K562 (cell line): ENCODE data around the gene SCAPER. TPM values are rescaled to one million over a fixed set of nuclear protein-coding genes. Genes with fewer than 3 reads are reported as not detected.
A peak's percentile ranks its signal among the peaks of the same experiment; 100 is the strongest.

ENCODE experiments used
- ATAC-seq: fragments of 200-7000 bp; cut with Tn5 transposase; 3 replicates; pipeline ENCODE4 v1.9.1; 2020; ENCODE audit warnings: moderate library complexity
- BruUV-seq: library from RNA; stranded (reverse); fragments of 400-500 nt; replicated peaks from 2 replicates; lab custom pipeline; 2021; lab: Mats Ljungman, UMichigan
- CTCF ChIA-PET: fragments of 300-600 bp; formaldehyde crosslinking; extraction: SDS; loops from one replicate; lab custom pipeline; 2021; ENCODE audit warnings: low intra/inter-chr PET ratio; lab: Yijun Ruan, JAX
- POLR2A ChIA-PET: fragments of 300-600, 350-650 bp; sonication (Branson Sonifier 250); formaldehyde crosslinking; extraction: SDS; loops from one replicate; lab custom pipeline; 2021; ENCODE audit warnings: antibody characterized with exemption, inconsistent platforms; lab: Yijun Ruan, JAX
- DNase-seq, 4 experiments: peaks; one replicate each; pipeline versions ENCODE4 v3.0.0 to v3.0.0-alpha.2; 2011 to 2018; ENCODE audit warnings: low spot score in 3 of 4, mixed read lengths in 3 of 4; ENCODE audit errors: extremely low read depth in 1 of 4
- FAIRE-seq: peaks from 2 replicates; lab custom pipeline; 2011; peaks lifted over from hg19 to GRCh38; lab: Jason Lieb, UNC
- H2AFZ ChIP-seq: 2 replicates; pipeline ENCODE4 v1.6.0; 2011; ENCODE audit warnings: low read depth, low read length, control low read depth, inconsistent platforms
- H3K27ac ChIP-seq: fragments of 200-600 bp; 3 replicates; pipeline ENCODE4 v1.8.0; 2011; ENCODE audit warnings: low read depth, mild to moderate bottlenecking, control low read depth, inconsistent platforms, low read length, moderate library complexity, mixed read lengths; ENCODE audit errors: extremely low read depth
- H3K27me3 ChIP-seq, 2 experiments: fragments of 300-600 bp in 1 of 2; 2 replicates in 1 of 2; 3 replicates in 1 of 2; pipeline versions ENCODE4 v1.6.0 to v1.8.0; 2011; ENCODE audit warnings: inconsistent platforms in 2 of 2, low read length in 2 of 2, mild to moderate bottlenecking in 1 of 2, mixed read lengths in 1 of 2, moderate library complexity in 1 of 2; ENCODE audit not compliant: control insufficient read depth in 2 of 2, insufficient read depth in 2 of 2
- H3K36me3 ChIP-seq: fragments of 300-600 bp; 3 replicates; pipeline ENCODE4 v1.8.0; 2011; ENCODE audit warnings: mild to moderate bottlenecking, low read length, inconsistent platforms; ENCODE audit not compliant: control insufficient read depth, insufficient read depth
- H3K4me1 ChIP-seq, 2 experiments: fragments of 200-600 bp in 1 of 2; replicated peaks in 1 of 2; 2 replicates in 1 of 2; 3 replicates in 1 of 2; pipeline versions ENCODE4 v1.5.1 to v1.8.0; 2011; ENCODE audit warnings: inconsistent platforms in 2 of 2, low read length in 2 of 2, mild to moderate bottlenecking in 1 of 2, mixed read lengths in 1 of 2, moderate library complexity in 1 of 2; ENCODE audit not compliant: control insufficient read depth in 2 of 2, insufficient read depth in 2 of 2
- H3K4me2 ChIP-seq: 2 replicates; pipeline ENCODE4 v1.6.1; 2011; ENCODE audit warnings: low read length, control low read depth, inconsistent platforms, mixed read lengths; ENCODE audit not compliant: insufficient read depth
- H3K4me3 ChIP-seq: fragments of 200-600 bp; sonication (generic), shearing (Covaris generic); 2 replicates; pipeline ENCODE4 v1.5.1; 2016; ENCODE audit warnings: control low read depth, inconsistent platforms
- H3K79me2 ChIP-seq: fragments of 200-600 bp; 3 replicates; pipeline ENCODE4 v1.8.0; 2011; ENCODE audit warnings: low read length, inconsistent platforms; ENCODE audit not compliant: control insufficient read depth, insufficient read depth
- H3K9ac ChIP-seq, 2 experiments: 2 replicates each; pipeline versions ENCODE4 v1.6.0 to v1.6.1; 2011; ENCODE audit warnings: low read depth in 2 of 2, low read length in 2 of 2, control low read depth in 1 of 2, inconsistent platforms in 1 of 2, mild to moderate bottlenecking in 1 of 2, mixed read lengths in 1 of 2; ENCODE audit not compliant: insufficient read depth in 1 of 2
- H3K9me1 ChIP-seq: one replicate; pipeline ENCODE4 v1.6.0; 2011; ENCODE audit warnings: inconsistent platforms, mild to moderate bottlenecking, low read length, moderate library complexity; ENCODE audit not compliant: control insufficient read depth, insufficient read depth
- H3K9me3 ChIP-seq: replicated peaks from 2 replicates; pipeline ENCODE4 v1.5.1; 2011; ENCODE audit warnings: low read depth, low read length, inconsistent platforms; ENCODE audit not compliant: control insufficient read depth, insufficient read depth
- H4K20me1 ChIP-seq: replicated peaks from 2 replicates; pipeline ENCODE4 v1.6.1; 2011; ENCODE audit warnings: low read length, inconsistent platforms, mixed read lengths; ENCODE audit not compliant: control insufficient read depth, insufficient read depth
- CTBP1 ChIP-seq: fragments of 450-650 bp; IDR thresholded peaks from 2 replicates; pipeline ENCODE4 v1.6.1; 2016; ENCODE audit warnings: borderline replicate concordance
- DIDO1 ChIP-seq: fragments of 450-650 bp; IDR thresholded peaks from 2 replicates; pipeline ENCODE4 v1.6.1; 2016; ENCODE audit warnings: low read depth, missing biosample characterization, missing genetic modification characterization
- ELK3 ChIP-seq: fragments of 450-650 bp; formaldehyde crosslinking; IDR thresholded peaks from 2 replicates; pipeline ENCODE4 v1.4.0; 2020; ENCODE audit warnings: mild to moderate bottlenecking
- ETS1 ChIP-seq: conservative IDR thresholded peaks from 2 replicates; pipeline ENCODE4 v1.6.1; 2011; ENCODE audit warnings: low read depth, mild to moderate bottlenecking, low read length; ENCODE audit not compliant: control insufficient read depth
- MAFF ChIP-seq: IDR thresholded peaks from 2 replicates; pipeline ENCODE4 v1.6.1; 2012; ENCODE audit warnings: low read length, improper control_type of control experiment
- MEIS2 ChIP-seq: fragments of 450-650 bp; IDR thresholded peaks from 2 replicates; pipeline ENCODE4 v1.6.1; 2014; ENCODE audit warnings: mild to moderate bottlenecking; ENCODE audit not compliant: partially characterized antibody
- PBX2 ChIP-seq, 2 experiments: IDR thresholded peaks in 1 of 2; conservative IDR thresholded peaks in 1 of 2; 2 replicates each; pipeline ENCODE4 v1.6.1; 2016; ENCODE audit warnings: low read depth in 2 of 2, mild to moderate bottlenecking in 1 of 2, missing compliant biosample characterization in 1 of 2, missing genetic modification characterization in 1 of 2, moderate library complexity in 1 of 2
- PHF8 ChIP-seq: fragments of 200-600 bp; sonication (generic); IDR thresholded peaks from 2 replicates; pipeline ENCODE4 v1.6.1; 2012; ENCODE audit warnings: mixed run types, mild to moderate bottlenecking, inconsistent platforms, low read length, moderate library complexity, borderline replicate concordance
- PML ChIP-seq: IDR thresholded peaks from 2 replicates; pipeline ENCODE4 v1.6.1; 2012; ENCODE audit warnings: low read length, inconsistent platforms
- POLR2A ChIP-seq: fragments of 450-650 bp; conservative IDR thresholded peaks from 2 replicates; pipeline ENCODE4 v1.6.1; 2016
- ZNF518B ChIP-seq: fragments of 250-450 bp; sonication (Bioruptor Pico); IDR thresholded peaks from 2 replicates; pipeline ENCODE4 v1.5.0; 2021; ENCODE audit warnings: mild to moderate bottlenecking, moderate library complexity
- ZNF77 ChIP-seq: fragments of 250-450 bp; sonication (Bioruptor Pico); IDR thresholded peaks from 2 replicates; pipeline ENCODE4 v1.5.0; 2020
- WGBS: fragments of 100-300 bp; shearing (Covaris generic); methylation state at CpG from one replicate; pipeline ENCODE4 v1.1.6; 2016; ENCODE audit warnings: low coverage, mixed read lengths; ENCODE audit not compliant: insufficient coverage; ENCODE audit errors: missing lambda C conversion rate; 5-methylcytosine and 5-hydroxymethylcytosine counted together
- in situ Hi-C: fragments of 300-500 bp; cut with MboI; formaldehyde crosslinking; loops from 4 replicates; pipeline ENCODE4 v1.15.0; 2018; ENCODE audit warnings: inconsistent platforms, mixed read lengths
- intact Hi-C: fragments of 100-400 bp; cut with micrococcal nuclease; formaldehyde crosslinking; loops from 2 replicates; pipeline ENCODE4 v1.14.2; 2022
- polyA plus RNA-seq, 8 experiments: library from polyadenylated mRNA; depleted of rRNA in 4 of 8; stranded (reverse) in 5 of 8; unstranded in 3 of 8; fragments of >200 nt; fragmentation: Nextera tagmentation in 2 of 8; fragmentation: Illumina TruSeq in 1 of 8; extraction: Ambion mirVana in 2 of 8; extraction: Trizol in 1 of 8; gene quantifications; 2 replicates each; pipeline versions ENCODE4 v1.2.1 to v1.2.3, GENCODE V29; 2011 to 2014; ENCODE audit warnings: inconsistent platforms in 1 of 8, missing spikeins in 1 of 8
- total RNA-seq, 7 experiments: library from RNA; depleted of rRNA in 6 of 7; stranded (reverse); fragments of >200 nt in 6 of 7; fragmentation: Illumina TruSeq in 2 of 7; extraction: Trizol in 2 of 7; gene quantifications; 2 replicates each; pipeline versions ENCODE4 v1.2.1 to v1.2.3, GENCODE V29; 2011 to 2021; ENCODE audit warnings: low replicate concordance in 1 of 7

The SCAPER gene
- total and polyA plus RNA-seq, 9 of the 15 experiments (the other 6 are each of a cell fraction or from before 2014, with no cell fraction given): 1.3 to 5.7 (median 3.2) TPM

GRCh38 chr15:76667943-76668715, 237.0 kb downstream of the SCAPER start (continued):
- TF ChIP-seq ZNF518B (CRISPR knock-in tag): no peak
- no peak for TF ChIP-seq POLR2A
- TF ChIP-seq DIDO1: no peak
- TF ChIP-seq ELK3 (CRISPR knock-in tag): no peak
- TF ChIP-seq CTBP1: no peak
- TF ChIP-seq ZNF77 (CRISPR knock-in tag): no peak

- CTCF ChIA-PET: no interaction called here
- Histone ChIP-seq H3K4me3 (no peak overlapping the region), H3K27ac (no peak overlapping the region), H3K4me1 (no peaks in the 10 kb centered on the region), H3K9me1 (no peaks in the 10 kb centered on the region), H3K9ac (no peak overlapping the region), H3K27me3 (no peaks in the 10 kb centered on the region), H3K79me2 (no peaks in the 10 kb centered on the region), H3K36me3 (no peaks in the 10 kb centered on the region), H3K9me3 (no peaks in the 10 kb centered on the region), H4K20me1 (no peaks in the 10 kb centered on the region), H2AFZ (no peak overlapping the region), H3K4me2 (no peak overlapping the region)
- POLR2A ChIA-PET: no interaction called here
- in situ Hi-C loops (no loop called here), intact Hi-C loops (no loop called here)
- 5% methylated on average over 5 of the region's 5 CpGs for WGBS
- FAIRE-seq (no peak), DNase-seq (no peak), ATAC-seq (no peak)
- BruUV-seq: no TSS peak
- TF ChIP-seq PML: no peak
- no peak for TF ChIP-seq PHF8
- no peak for TF ChIP-seq PBX2 (CRISPR knock-in tag; IDR thresholded peaks at IDR 0.05; ENCODE audit: low read depth)
- peak; percentile 87 for TF ChIP-seq PBX2 (tag; conservative IDR thresholded peaks at IDR 0.05; ENCODE audit: low read depth)
- TF ChIP-seq DIDO1: no peak
- peak; percentile 72 for TF ChIP-seq MEIS2
- no peak for TF ChIP-seq MAFF
- no peak for TF ChIP-seq ETS1
Measured at GRCh38 chr15:76664895-76665294, 240.2 kb downstream of the SCAPER start.
